MM.1S (cell line): ENCODE results near the gene ATXN1.

ENCODE experiments used
- DNase-seq: peaks from one replicate; pipeline ENCODE4 v3.0.0-alpha.2; 2015
- H2AFZ ChIP-seq: fragments of 300-600 bp; sonication (generic); 2 replicates; pipeline ENCODE4 v1.6.0; 2016; ENCODE audit warnings: antibody characterized with exemption, low read length
- H3F3A ChIP-seq: fragments of 300-600 bp; sonication (generic); 2 replicates; pipeline ENCODE4 v1.6.1; 2016; ENCODE audit warnings: mild to moderate bottlenecking, antibody characterized with exemption, low read length, moderate library complexity, mixed read lengths; ENCODE audit not compliant: insufficient read depth
- H3K27ac ChIP-seq: fragments of 300-600 bp; sonication (generic); 2 replicates; pipeline ENCODE4 v1.5.1; 2016; ENCODE audit warnings: mild to moderate bottlenecking, low read length
- H3K27me3 ChIP-seq: fragments of 300-600 bp; sonication (generic); replicated peaks from 2 replicates; pipeline ENCODE4 v1.6.0; 2016; ENCODE audit warnings: low read length; ENCODE audit not compliant: insufficient read depth
- H3K36me3 ChIP-seq: fragments of 300-600 bp; sonication (generic); replicated peaks from 2 replicates; pipeline ENCODE4 v1.6.1; 2016; ENCODE audit warnings: mild to moderate bottlenecking, low read length, mixed read lengths; ENCODE audit not compliant: insufficient read depth
- H3K4me1 ChIP-seq: fragments of 300-600 bp; sonication (generic); 2 replicates; pipeline ENCODE4 v1.6.1; 2016; ENCODE audit warnings: low read length, mixed read lengths
- H3K4me2 ChIP-seq: fragments of 300-600 bp; sonication (generic); 2 replicates; pipeline ENCODE4 v1.6.0; 2016; ENCODE audit warnings: low read depth, low read length
- H3K4me3 ChIP-seq: fragments of 300-600 bp; sonication (generic); 2 replicates; pipeline ENCODE4 v1.5.1; 2016; ENCODE audit warnings: low read length, mixed read lengths
- H3K79me2 ChIP-seq: fragments of 300-600 bp; sonication (generic); 2 replicates; pipeline ENCODE4 v1.6.1; 2016; ENCODE audit warnings: mixed run types, low read length, mixed read lengths
- H3K9ac ChIP-seq: fragments of 300-600 bp; sonication (generic); 2 replicates; pipeline ENCODE4 v1.6.1; 2016; ENCODE audit warnings: low read length, mixed read lengths
- H3K9me2 ChIP-seq: fragments of 300-600 bp; sonication (generic); replicated peaks from 2 replicates; pipeline ENCODE4 v1.6.1; 2016; ENCODE audit warnings: mild to moderate bottlenecking, low read length, mixed read lengths; ENCODE audit not compliant: insufficient read depth
- H3K9me3 ChIP-seq: fragments of 300-600 bp; sonication (generic); replicated peaks from 2 replicates; pipeline ENCODE4 v1.6.1; 2016; ENCODE audit warnings: mild to moderate bottlenecking, low read length, mixed read lengths; ENCODE audit not compliant: insufficient read depth
- H4K20me1 ChIP-seq: fragments of 300-600 bp; sonication (generic); 2 replicates; pipeline ENCODE4 v1.6.1; 2016; ENCODE audit warnings: mild to moderate bottlenecking, low read length, moderate library complexity, mixed read lengths; ENCODE audit not compliant: insufficient read depth
- EZH2 ChIP-seq: fragments of 300-600 bp; sonication (generic); optimal IDR thresholded peaks from 2 replicates; pipeline ENCODE3; 2017; ENCODE audit warnings: low read depth, mild to moderate bottlenecking, antibody characterized with exemption, low read length, mixed read lengths
- EZH2phosphoT487 ChIP-seq: fragments of 300-600 bp; sonication (generic); IDR thresholded peaks from 2 replicates; pipeline ENCODE4 v1.6.1; 2018; ENCODE audit warnings: antibody characterized with exemption, low read length
- TF ChIP-seq, protein P1 (sequence below): fragments of 300-600 bp; sonication (generic); IDR thresholded peaks from 2 replicates; pipeline ENCODE4 v1.5.1; 2016; ENCODE audit warnings: antibody characterized with exemption, low read length, mixed read lengths

The ATXN1 gene

GRCh38 chr6:16477367-16478149, 283.7 kb downstream of the ATXN1 start:
- H3K36me3 ChIP-seq, result no peaks in the 10 kb centered on the region
- H3K27me3 ChIP-seq, result no peaks in the 10 kb centered on the region
- peaks cover 8% of the 10 kb centered on the region; the same call in 1 of the 2 replicates for H3F3A ChIP-seq
- H3K79me2 ChIP-seq, result no peaks in the 10 kb centered on the region
- TF ChIP-seq, protein P1, sequence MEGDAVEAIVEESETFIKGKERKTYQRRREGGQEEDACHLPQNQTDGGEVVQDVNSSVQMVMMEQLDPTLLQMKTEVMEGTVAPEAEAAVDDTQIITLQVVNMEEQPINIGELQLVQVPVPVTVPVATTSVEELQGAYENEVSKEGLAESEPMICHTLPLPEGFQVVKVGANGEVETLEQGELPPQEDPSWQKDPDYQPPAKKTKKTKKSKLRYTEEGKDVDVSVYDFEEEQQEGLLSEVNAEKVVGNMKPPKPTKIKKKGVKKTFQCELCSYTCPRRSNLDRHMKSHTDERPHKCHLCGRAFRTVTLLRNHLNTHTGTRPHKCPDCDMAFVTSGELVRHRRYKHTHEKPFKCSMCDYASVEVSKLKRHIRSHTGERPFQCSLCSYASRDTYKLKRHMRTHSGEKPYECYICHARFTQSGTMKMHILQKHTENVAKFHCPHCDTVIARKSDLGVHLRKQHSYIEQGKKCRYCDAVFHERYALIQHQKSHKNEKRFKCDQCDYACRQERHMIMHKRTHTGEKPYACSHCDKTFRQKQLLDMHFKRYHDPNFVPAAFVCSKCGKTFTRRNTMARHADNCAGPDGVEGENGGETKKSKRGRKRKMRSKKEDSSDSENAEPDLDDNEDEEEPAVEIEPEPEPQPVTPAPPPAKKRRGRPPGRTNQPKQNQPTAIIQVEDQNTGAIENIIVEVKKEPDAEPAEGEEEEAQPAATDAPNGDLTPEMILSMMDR, result no peak
- TF ChIP-seq EZH2phosphoT487, result no peak
- no peak for TF ChIP-seq EZH2
- DNase-seq, result no peak
- H4K20me1 ChIP-seq, result no peaks in the 10 kb centered on the region
- H3K9me2 ChIP-seq, result no peaks in the 10 kb centered on the region
- no peak overlapping the region for H3K4me3 ChIP-seq
- no peak overlapping the region for H2AFZ ChIP-seq
- H3K9ac ChIP-seq, result no peak overlapping the region
- H3K4me2 ChIP-seq, result no peak overlapping the region
- peaks cover 19% of the 10 kb centered on the region for H3K4me1 ChIP-seq
- H3K9me3 ChIP-seq, result no peaks in the 10 kb centered on the region
- no peak overlapping the region for H3K27ac ChIP-seq

DNA sequence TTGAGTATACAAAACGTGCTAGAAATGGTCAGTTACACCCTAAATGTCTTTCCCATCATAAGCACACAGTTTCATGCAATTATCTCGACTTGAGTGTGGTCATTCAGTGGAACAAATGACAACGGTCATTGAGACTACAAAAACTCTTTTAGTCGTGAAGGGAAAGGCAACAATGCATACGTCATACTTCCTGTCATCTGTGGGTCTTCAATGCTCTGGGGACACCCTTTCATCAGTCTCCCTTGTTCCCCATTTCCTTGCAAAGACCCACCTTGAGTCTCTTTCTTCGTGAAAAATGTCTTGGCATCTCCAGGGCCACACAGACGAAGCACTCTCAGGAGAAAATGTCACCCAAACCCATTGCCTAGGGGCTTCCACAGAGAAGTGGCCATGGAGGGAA, 284.4 kb downstream of the ATXN1 start:
- H3K9me2 ChIP-seq, result no peaks in the 10 kb centered on the region
- no peak overlapping the region for H3K4me2 ChIP-seq
- H3K4me3 ChIP-seq, result no peak overlapping the region
- no peak for TF ChIP-seq EZH2phosphoT487
- no peak for TF ChIP-seq EZH2
- TF ChIP-seq, protein P1, result no peak
- DNase-seq, result no peak
- H4K20me1 ChIP-seq, result no peaks in the 10 kb centered on the region
- peaks cover 26% of the 10 kb centered on the region for H3K4me1 ChIP-seq
- no peaks in the 10 kb centered on the region for H3K9me3 ChIP-seq
- no peak overlapping the region for H3K27ac ChIP-seq
- H2AFZ ChIP-seq, result no peak overlapping the region
- peaks cover 10% of the 10 kb centered on the region; the same call in 1 of the 2 replicates for H3F3A ChIP-seq
- H3K27me3 ChIP-seq, result no peaks in the 10 kb centered on the region
- no peak overlapping the region for H3K9ac ChIP-seq
- no peaks in the 10 kb centered on the region for H3K36me3 ChIP-seq
- H3K79me2 ChIP-seq, result no peaks in the 10 kb centered on the region

DNA sequence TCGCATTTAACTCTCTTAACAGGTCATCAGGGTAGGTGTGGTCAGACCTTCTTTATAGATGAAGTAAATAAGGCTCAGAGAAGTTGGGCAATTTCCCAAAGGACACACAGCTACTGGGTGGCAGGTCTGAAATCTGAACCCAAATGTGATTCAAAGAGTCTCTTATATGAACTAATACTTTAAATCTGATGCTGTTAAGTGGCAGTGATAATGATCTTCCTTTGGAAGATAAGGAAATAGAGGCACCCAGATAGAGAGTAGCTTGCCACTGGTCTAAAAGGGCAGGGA, 285.8 kb downstream of the ATXN1 start:
- Histone ChIP-seq H3K9me2 (no peaks in the 10 kb centered on the region), H3K27me3 (no peaks in the 10 kb centered on the region), H3K4me3 (no peak overlapping the region), H2AFZ (no peak overlapping the region), H3K9me3 (no peaks in the 10 kb centered on the region), H3K27ac (no peak overlapping the region), H3K4me2 (no peak overlapping the region), H3K4me1 (peaks cover 32% of the 10 kb centered on the region), H4K20me1 (no peaks in the 10 kb centered on the region), H3F3A (peaks cover 10% of the 10 kb centered on the region; the same call in 1 of the 2 replicates), H3K79me2 (no peaks in the 10 kb centered on the region), H3K36me3 (no peaks in the 10 kb centered on the region), H3K9ac (no peak overlapping the region)
- TF ChIP-seq EZH2phosphoT487, result no peak
- TF ChIP-seq, protein P1, result no peak
- TF ChIP-seq EZH2, result no peak
- no peak for DNase-seq
